ENCODE results near the gene WDR17.
A peak's percentile ranks its signal among the peaks of the same experiment; 100 is the strongest.

The WDR17 gene

DNA sequence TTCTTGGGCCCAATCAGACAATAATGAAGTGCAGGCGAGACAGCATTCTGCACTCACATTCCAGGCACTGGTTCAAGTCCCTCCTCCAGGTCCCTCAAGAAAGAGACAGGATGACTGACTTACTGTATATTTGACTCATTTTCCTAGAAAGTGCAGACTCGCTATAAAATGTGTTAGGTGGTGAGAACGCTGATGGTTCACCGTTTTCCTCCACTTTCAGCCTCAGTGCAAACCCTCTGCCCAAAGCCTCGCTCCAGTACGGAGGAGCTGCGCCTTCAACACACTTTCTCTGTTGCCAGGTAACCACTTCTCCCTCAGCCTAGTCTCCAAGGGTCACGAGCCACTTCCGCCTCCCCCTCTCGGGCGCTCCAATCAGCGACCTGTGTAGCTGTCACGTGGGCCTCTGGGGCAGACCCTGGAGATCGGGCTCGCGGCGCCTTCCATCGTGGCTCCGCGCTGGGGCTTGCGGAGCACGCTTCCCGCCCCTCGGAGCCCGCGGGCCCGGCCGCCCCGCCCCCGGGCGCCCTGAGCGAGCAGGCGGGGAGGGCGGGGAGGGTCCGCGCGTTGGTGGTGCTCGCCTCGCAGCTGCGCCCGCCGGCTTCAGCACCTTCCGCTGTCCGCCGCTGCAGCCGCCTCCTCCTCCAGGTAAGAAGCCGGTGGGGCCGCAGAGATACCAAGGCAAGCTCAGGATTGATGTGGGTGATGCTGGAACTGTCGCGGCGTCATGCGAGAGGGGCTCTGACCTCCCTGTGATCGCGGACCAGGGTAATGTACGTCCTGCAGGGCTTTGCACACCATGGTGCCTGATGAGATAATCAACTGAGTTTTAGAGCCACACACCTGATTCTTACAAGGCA is at the start of gene WDR17:
WDR17 (plus strand) TSS at position 407 of the 857 bp plus-strand sequence. CDS start 45,740 bp downstream, outside the sequence.
- peak; percentile 54 for DNase-seq

DNA sequence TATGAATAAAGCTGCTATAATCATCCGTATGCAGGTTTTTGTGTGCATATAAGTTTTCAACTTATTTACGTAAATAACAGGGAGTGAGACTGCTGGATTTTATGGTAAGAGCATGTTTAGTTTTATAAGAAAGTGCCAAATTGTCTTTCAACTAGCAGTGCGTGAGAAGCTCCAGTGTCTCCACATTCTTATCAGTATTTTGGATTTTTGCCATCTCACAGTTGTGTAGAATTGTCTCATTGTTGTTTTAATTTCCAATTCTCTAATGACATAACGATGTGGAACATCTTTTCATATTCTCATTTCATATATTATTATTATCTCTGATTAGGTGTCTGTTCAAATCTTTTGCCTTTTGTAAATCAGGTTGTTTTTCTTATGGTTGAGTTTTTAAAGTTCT is 49.0 kb upstream of the WDR17 start:
- no peak for DNase-seq

DNA sequence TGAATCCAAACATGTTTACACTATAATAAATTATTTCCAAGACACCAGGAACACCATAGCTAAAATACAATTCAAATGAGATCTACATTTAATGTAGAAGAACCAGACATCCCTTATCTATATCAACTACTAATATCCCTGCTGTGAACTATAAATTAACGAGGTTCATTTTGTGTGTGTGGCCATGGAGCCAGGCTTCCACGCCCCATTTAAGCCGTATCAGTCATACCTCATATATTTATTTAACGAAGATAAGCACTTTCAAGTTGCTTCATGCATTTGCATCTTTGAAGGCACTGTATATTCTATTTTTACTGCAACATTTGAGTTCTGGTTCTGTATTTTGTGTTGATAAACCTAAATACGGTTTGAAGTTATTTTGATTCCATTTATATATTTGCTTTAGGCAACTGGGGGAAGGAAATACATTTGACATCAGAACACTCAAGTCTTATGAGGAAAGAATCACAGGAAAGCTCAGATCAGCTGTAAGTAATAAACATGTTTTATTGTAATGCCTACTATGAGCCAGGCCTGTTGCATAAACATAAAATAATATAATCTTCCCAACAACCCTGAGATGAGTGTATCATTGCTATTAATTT is 45.1 kb upstream of the WDR17 start:
- DNase-seq: no peak

DNA sequence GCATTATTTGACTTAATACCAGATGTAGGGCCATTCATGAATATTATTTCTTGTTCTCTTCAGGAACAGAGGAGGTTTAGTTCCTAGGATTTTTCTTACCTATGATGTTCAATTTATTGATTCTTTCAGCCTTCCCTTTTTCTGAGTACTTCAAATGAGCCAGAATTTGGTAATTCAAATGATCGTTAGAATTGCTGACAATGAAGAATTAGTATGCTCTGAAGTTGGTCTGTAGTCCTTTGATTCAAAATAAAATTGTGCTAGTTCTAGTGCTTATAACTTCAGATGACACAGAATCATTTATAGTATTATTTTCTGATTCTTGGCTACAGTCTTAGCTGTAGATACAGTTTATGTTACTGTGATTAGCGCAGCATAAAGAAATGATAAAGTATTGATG is 35.2 kb upstream of the WDR17 start:
- DNase-seq: no peak

DNA sequence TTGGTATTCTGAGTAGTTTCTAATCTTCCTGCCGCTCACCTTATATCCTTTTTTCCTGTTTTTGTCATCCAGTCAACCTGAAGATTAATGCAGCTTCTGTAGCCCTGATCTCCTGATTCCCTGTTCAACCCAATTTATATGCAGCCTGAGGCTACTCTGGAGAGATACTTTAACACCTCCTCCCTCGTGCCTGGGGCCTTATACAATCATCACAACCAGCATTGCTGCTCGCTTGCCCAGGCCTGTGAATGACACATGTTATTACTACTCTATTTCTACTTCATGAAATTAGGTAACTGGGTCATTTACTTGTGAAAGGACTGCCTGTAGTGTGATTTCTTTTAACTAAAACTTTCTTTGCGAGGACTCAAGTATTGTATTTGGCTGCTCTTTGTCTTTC is 33.7 kb upstream of the WDR17 start:
- DNase-seq: no peak

DNA sequence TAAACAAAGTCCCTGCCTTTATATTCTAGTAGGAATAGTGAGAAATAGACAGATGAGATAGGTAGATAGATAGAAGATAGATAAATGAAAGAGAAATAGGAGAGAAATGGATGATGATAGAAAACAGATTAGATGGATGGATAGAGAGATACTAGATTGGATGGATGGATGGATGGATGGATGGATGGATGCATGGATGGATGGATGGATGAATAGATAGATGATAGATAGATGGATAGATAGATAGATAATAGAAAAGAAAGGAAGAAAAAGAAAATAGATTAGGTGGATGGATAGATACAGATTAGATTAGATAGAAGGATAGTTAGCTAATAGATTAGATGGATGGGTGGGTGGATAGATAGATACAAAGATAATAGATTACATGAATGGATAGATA is 33.2 kb upstream of the WDR17 start:
- no peak for DNase-seq

DNA sequence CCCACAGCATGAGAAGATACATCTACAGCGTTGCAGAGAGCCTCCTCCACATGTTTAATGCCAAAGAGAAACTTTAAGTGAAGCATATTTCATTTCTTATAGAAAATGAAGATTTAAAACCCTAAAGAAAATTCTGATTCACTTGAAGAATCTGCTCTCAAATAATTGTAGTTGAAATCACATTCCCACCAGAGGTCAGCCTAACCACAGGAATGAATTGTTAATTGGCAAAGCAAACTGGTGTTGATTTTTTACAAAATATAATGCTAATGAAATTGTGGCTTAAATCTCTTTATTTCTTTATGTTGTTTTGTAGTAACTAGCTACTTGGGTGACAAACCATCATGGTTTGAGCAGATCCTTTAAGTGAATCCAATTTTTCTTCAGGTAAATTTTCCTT is 31.1 kb upstream of the WDR17 start:
- DNase-seq: no peak

DNA sequence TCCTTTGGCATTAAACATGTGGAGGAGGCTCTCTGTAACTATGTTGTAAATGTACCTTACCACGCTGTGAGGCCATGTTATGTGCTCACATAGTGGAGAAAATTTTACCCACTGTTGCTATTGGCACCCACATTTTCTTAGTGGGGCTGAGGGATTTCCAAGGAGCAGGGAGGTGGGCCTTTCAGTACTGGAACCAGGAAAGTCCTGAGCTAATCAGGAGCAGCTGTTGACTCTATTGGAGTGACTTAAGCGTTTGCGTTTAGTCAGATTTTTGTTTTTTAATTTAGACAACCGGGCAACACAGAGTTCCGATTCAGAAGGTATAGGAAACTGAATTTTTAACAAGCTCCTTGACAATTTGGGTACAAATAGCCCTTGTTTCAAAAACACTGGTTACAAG is 30.7 kb upstream of the WDR17 start:
- DNase-seq: no peak

DNA sequence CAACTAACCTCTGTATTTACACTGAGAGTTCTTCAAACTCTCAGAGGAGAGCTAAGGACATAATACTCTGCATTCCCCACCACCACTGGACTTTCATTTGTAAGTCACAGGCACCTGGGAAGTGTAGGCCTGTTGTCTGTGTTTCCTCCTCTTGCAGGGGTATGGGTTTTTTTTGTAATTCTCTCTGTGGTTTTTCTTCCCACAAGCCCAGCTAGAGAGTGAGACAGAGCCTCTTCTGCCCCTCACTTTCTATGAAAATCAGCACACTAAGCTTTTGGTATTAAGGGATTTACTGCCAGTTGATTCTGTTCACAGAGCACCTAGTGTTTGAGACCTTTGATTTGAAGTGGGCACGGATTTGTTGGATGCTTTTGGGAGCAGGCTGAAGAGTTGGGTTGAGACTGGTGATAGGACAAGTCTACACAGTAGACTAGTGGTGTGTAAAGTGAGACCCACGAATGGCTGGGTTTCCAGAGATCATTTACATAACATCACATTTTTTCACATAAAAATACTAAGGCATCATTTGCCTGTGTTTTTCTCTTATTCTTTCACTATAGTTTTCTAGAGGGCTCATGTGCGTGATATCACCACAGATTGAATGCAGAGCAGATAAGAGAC is 28.9 kb upstream of the WDR17 start:
- no peak for DNase-seq

DNA sequence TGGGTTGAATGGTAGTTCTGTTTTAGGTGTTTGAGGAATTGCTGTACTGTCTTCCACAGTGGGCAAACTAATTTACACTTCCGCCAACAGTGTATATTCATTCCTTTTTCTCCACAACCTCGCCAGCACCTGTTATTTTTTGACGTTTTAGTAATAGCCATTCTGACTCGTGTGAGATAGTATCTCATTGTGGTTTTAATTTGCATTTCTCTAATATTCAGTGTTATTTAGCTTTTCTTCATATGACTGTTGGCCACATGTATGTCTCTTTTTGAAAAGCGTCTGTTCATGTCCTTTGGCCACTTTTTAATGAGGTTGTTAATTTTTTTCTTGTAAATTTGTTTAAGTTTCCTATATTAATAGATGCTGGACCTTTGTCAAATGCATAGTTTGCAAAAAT is 26.9 kb upstream of the WDR17 start:
- DNase-seq: no peak

DNA sequence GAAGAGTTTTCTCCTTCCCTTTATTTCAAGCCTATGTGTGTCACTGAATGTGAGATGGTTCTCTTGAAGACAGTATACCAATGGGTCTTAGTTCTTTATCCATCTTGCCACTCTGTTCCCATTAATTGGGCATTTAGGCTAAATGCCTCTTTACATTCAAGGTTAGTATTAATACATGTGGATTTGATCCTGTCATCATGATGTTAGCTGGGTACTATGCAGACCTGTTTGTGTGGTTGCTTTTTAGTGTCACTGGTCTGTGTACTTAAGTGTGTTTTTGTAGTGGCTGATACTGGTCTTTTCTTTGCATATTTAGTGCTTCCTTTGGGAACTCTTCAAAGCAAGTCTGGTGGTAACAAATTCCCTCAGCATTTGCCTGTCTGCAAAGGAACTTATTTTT is 23.4 kb upstream of the WDR17 start:
- no peak for DNase-seq

DNA sequence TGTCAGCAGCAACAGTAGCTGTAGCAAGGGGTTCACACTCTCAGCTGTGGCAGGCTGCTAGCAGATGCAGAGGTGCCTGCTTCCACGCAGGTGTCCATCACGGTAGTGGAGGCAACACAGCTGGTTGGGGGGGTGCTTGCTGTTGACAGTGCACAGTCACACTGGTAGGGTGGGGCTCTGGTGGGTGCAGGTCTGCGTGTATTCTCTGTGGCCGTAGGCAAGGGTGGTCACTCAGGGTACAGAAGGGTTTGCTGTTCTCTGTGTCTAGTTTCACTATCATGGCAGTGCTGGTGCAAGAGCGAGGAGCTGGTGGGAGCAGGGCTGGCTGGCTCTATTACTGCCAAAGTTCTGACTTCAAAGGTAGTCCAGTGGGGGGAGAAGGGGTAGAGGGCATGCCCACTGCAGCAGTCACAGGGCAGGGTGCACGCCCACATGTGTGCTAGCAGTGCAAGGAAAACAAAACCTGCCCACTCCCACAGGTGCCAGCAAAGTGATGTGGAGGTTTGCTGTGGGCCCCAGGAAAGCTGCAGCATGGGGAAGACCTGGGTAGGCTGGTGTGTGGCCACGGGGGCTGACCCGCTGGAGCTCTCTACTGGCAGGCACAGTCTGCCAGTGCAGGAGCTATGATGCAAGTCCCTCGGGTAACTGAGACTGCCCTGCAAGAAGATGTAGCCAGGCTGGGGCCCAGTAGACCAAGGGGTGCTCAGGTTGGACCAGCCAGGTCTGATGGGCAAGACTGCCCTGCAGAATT is 21.6 kb upstream of the WDR17 start:
- DNase-seq: no peak

DNA sequence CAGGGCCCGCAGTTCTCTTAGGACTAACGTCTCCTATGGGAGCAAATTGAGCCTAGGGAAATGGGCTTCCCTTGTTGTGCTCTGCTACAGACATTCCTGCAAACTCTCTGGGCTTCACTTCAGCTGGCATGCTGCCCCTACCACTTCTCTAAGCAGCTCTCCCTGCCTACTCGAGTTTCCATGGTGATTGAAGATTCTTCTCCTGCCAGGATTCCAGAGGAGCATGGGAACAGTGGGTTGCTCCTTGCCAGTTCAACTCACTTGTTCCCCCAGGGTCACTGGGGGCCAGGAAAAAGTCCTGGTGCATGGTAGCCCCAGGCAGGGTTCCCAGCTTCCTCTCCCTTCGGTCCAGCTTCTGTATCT is 21.1 kb upstream of the WDR17 start:
- no peak for DNase-seq

DNA sequence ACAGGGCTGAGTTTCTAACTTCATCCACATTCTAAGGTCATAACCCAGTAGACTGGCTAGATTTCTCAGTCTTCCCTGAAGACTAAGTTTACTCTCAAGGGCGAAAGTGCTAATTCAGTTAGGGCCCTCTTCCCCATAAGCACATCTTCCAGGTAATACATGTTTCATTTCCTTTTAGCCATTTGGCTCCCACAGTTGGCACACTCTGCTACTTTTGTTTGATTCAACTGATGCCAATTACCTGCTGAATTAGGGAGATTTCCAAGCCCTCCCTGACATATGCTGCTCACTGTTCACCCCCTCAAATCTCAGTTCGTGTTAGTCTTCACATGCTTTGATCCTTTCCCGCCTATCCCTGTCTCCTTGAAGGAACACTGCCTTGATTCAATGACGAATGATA is 17.0 kb upstream of the WDR17 start:
- DNase-seq: no peak

DNA sequence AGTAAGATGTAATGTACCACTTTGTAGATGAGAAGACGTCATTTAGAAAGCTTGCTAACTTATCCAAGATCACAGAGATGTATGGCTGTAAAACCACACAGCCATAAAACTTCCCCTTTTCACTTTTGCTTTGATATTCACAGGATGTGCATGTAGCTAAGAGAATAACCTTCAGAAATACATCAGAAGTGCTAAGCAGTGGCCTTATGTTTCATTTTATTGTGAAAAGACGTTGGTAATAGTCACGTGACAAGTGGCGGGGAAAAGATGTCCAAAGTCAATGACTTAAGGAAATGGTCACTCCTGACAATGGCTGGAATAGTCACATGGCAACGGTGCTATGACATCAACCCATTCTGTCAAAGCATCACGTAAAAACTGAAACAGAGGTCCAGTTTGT is 12.9 kb upstream of the WDR17 start:
- DNase-seq: no peak

DNA sequence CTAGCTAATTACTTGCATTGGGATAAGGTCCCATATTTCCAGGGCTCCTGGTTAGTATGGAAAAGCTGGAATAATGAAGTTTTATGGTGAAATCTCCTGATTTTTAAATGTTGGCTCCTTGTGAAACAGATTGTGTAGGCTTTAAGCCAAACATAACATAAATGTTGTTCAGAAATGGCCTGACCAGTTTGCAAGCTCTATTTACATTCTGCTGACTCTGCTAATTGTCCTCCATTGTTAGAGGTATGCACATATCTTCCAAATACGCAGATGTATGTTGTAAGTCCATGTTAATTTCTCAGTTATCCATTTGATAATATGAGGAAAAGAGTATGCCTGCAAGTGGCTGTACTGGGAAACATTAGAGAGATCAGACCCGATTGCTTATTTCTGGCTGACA is 11.9 kb upstream of the WDR17 start:
- no peak for DNase-seq

DNA sequence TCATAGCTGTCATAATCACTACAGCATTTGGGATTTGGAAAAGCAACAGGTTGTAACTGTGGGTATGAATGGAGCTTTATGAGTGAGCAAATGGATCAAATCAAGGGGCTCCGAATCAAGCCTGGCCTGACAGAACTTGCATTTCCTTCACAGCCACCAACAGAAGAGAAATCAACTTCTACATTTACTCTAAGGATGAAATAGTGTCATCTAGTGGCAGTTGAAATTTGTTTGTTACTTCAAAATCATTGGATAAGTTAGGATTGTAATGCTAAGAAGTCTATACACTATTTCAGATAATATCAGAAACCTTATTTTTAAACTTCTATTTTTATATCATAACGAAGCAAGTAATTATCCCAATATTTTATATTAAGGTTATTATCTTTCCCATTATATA is 10.7 kb upstream of the WDR17 start:
- no peak for DNase-seq

DNA sequence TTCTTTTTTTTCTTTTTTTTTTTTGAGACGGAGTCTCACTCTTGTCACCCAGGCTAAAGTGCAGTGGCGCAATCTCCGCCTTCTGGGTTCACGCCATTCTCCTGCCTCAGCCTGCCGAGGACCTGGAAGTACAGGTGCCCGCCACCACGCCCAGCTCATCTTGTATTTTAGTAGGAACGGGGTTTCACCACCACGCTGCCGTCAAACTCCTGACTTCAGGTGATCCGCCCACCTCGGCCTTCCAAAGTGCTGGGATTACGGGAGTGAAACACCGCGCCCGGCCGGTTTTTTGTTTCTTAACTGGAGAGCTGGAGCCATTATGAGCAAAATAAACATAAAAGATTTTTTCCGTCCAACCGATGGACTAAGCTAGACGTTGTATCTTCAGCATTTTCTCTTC is 1.9 kb upstream of the WDR17 start:
- DNase-seq: no peak

DNA sequence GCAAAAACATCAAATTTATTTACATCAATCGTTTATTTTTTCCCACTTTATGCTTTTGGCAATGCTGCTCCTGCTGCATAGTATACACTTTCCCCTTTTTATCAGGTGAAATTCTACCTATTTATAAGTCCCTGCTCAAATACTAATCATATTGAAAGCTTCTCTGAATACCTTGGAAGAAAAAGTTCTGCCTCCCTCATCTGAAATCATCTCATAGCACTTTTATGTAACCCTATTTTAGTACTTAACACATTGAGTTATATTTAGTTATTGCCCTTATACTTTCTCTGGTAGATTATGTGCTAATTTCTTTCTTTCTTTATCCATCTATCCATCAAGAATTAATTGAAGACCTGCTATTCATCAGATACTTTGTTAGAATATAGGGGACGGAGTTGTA is 1.1 kb upstream of the WDR17 start:
- no peak for DNase-seq

DNA sequence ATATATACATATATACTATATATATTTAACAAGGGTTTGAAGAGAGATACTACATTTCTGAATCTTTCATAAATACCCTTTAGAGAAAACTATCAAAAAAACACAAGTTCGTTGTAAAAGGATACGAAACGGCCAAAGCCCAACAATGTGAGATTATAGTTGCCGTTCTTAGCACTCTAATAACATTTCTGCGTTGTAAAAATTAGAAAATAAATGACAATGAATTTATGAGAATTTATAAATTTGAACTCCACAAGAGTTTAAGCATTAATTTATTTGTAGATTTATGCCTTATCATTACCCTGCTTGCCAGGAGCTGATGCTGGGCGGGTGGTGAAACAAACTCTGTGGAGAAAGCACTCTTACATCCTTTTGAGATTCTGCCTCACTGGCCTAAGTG is 1.1 kb downstream of the WDR17 start:
- DNase-seq: no peak

DNA sequence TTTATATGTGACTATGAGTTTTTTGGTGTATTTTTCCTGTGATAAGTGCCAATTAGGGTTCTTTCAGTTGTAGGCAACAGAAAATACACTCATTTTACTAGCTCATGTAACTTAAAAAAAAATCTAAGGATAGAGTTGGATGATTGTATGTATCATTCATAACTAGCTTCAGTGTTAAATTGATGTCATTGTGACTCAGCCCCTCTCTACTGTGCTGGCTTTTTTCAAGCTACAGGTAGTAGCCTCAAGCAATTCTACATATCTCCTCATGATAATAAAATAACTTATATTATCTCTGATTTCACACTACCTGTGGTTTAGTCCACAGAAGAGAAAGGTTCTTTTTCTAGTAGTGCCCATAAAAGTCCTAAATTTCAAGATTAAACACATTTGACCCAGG is 11.9 kb downstream of the WDR17 start:
- DNase-seq: no peak

DNA sequence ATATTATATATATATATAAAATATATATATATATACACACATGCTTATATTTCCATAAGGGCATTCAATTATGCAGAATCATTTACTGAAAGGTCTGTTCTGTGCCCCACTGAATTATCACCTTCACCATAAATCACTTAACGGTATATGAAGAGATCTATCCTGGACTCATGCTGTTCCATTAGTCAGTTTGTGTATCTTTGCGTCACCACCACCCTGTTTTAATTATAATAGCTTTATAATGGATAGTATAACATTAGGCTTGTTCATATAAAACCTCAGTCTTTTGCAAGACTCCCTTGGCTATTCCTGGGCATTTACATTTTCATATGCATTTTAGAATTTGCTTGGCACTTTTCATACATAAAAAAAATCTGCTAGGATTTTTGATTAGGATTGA is 19.1 kb downstream of the WDR17 start:
- no peak for DNase-seq

DNA sequence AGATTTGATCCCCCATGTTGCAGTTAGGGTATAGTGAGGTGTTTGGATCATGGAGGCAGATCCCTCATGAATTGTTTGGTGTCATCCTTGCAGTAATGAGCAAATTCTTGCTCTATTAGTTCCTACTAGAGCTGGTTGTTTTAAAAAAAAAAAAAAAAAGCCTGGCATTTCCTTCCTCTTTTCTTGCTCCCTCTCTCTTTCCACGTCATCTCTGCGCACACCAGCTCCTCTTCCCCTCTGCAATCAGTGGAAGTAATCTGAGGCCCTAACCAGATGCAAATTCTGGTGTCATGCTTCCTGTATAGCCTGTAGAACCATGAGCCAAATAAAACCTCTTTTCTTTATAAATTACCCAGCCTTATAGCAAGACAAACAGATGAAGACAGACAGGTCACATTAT is 24.5 kb downstream of the WDR17 start:
- DNase-seq: no peak

DNA sequence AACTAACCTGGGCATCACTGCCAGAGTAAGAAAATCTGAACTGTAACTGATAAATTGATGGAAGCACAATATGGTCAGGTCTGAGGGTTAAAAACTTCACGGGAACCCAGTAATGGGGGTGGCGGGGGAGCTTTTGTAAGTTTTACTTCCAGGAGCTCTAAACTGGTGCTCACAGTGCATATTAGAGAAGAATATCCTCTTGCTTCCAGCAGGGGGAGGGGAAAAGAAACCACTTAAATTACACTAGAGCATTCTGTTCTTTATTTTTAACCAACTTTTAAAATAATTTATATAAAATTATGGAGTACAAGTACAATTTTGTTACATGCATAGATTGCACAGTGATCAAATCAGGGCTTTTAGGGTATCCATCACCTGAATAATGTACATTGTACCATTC is 33.7 kb downstream of the WDR17 start:
- DNase-seq: no peak

Measured in activated CD4-positive, alpha-beta T cell treated with anti-CD3 and anti-CD28 coated beads for 1 hour (primary cell).